ENCODE data around the gene PQBP1. TPM values are rescaled to one million over a fixed set of nuclear protein-coding genes. Genes with fewer than 3 reads are reported as not detected.

The PQBP1 gene
- total and polyA plus RNA-seq, 2 donors (not counting 1 experiment from before 2014, with no cell fraction given), result 89.9 to 128 TPM

- Histone ChIP-seq H4K20me1 (ENCODE audit: control insufficient read depth, insufficient read depth, low read length, poor library complexity, severe bottlenecking) (peaks cover 35% of the 10 kb centered on the region), H2AFZ (ENCODE audit: insufficient read depth, low read depth, low read length, poor library complexity, severe bottlenecking) (peak within 1 kb of the TSS; percentile 37), H3K9ac (ENCODE audit: low read length) (peak within 1 kb of the TSS; percentile 72), H3K36me3 (replicated peaks in 1 of 2; ENCODE audit: control extremely low read depth in 1 of 2, control insufficient read depth in 1 of 2, extremely low read depth in 1 of 2, insufficient read depth in 2 of 2, low read length in 1 of 2) (peaks cover 0 to 36% of the 10 kb centered on the region in 2 experiments), H3K4me1 (ENCODE audit: control insufficient read depth in 2 of 2, insufficient read depth in 2 of 2, low read length in 2 of 2) (peaks cover 28 to 49% of the 10 kb centered on the region in 2 donors), H3K27ac (ENCODE audit: low read length in 2 of 2) (peak within 1 kb of the TSS; percentile 86 to 90), H3K4me2 (replicated peaks; ENCODE audit: low read depth, low read length, poor library complexity, severe bottlenecking) (peak within 1 kb of the TSS; percentile 77), H3K9me3 (ENCODE audit: control extremely low read depth in 1 of 3, control insufficient read depth in 2 of 3, insufficient read depth in 1 of 3, low read length in 2 of 3) (no peaks in the 10 kb centered on the region), H3K27me3 (replicated peaks in 1 of 4; ENCODE audit: control extremely low read depth in 1 of 4, control insufficient read depth in 3 of 4, insufficient read depth in 4 of 4, low read length in 3 of 4) (no peaks in the 10 kb centered on the region), H3K79me2 (ENCODE audit: control insufficient read depth, insufficient read depth, low read length) (peaks cover 33% of the 10 kb centered on the region), H3K4me3 (ENCODE audit: control extremely low read depth in 1 of 5, extremely low read depth in 1 of 5, insufficient read depth in 1 of 5, low read depth in 2 of 5, low read length in 4 of 5) (peak within 1 kb of the TSS; percentile 60 to 78 (median 66))
- Mint-ChIP-seq H3K4me3 (peak within 1 kb of the TSS; percentile 86), H3K27ac (peak within 1 kb of the TSS; percentile 88), H3K4me1 (peaks cover 48% of the 10 kb centered on the region), H3K27me3 (no peaks in the 10 kb centered on the region), H3K9me3 (ENCODE audit: insufficient read depth) (no peaks in the 10 kb centered on the region)
- intact Hi-C loops (cut with micrococcal nuclease), result loop anchor here (1.0 to 10.0 kb wide), 5 partner anchors 14 to 1697 kb away; partner anchors contain the start of genes CDK16, ELK1, PQBP1 and SUV39H1
- WGBS (ENCODE audit: insufficient coverage), result under 1% methylated on average over 60 of the region's 60 CpGs
- TF ChIP-seq CTCF (IDR thresholded peaks at IDR 0.05), result no peak
- TF ChIP-seq EZH2 (IDR thresholded peaks at IDR 0.05; ENCODE audit: borderline replicate concordance, insufficient read depth, low read depth, low read length, poor library complexity, severe bottlenecking), result no peak
- ChIA-PET CTCF (interaction anchor here (0.8 to 1.6 kb wide), 6 partner anchors 8 to 263 kb away, joined by 3 to 6 read pairs (median 5); partner anchors contain the start of gene OTUD5), POLR2A (interaction anchor here (0.9 to 2.6 kb wide), 6 partner anchors 8 to 46 kb away, joined by 3 to 29 read pairs (median 5); partner anchors contain the start of genes OTUD5, PQBP1 and TIMM17B)
- peak; percentile 76 for ATAC-seq (ENCODE audit: low read depth)
- DNase-seq, result peak; percentile 90
These were observed 13.9 kb downstream of the PQBP1 start, which contains the start of gene SLC35A2 for GRCh38 chrX:48911412-48912182. Gene SLC35A2 (minus strand): TSS chrX:48911646. CDS start chrX:48911636, 10 bp downstream.
